SK-N-MC (cell line): ENCODE data around the gene TPSAB1.
"Not testable (repeated sequence)": the region's sequence is repeated elsewhere in the genome, so short reads cannot be mapped to it uniquely, and the experiment has no call there.

Experiments
- EZH2 ChIP-seq: fragments of 200-600 bp; sonication (generic); IDR thresholded peaks from one replicate; pipeline ENCODE4 v1.6.1; 2017; ENCODE audit warnings: antibody characterized with exemption
- POLR2AphosphoS5 ChIP-seq: IDR thresholded peaks from 2 replicates; pipeline ENCODE4 v1.6.1; 2012; ENCODE audit warnings: mild to moderate bottlenecking, low read depth, low read length, borderline replicate concordance

DNA sequence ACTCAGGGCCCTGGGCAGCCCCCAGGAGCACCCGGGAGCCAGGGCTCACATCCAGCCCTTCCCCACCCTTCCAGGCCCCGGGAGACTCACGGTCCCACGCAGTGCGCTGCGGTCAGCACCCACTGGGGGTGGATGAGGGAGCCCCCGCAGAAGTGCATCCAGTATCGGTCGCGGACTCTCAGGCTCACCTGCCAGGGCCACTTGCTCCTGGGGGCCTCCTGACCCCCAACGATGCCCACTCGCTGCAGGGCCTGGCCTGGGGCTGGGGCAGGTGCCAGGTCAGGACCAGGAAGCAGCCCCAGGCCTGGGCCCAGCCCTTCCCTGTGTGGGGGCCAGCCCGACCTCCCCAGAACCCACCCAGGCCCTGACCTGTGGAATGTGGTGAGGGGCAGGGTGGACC, 11.0 kb upstream of the TPSAB1 start:
- TF ChIP-seq POLR2AphosphoS5, EZH2: not testable (repeated sequence)
